ENCODE results near the gene TNK1. TPM values are rescaled to one million over a fixed set of nuclear protein-coding genes. Genes with fewer than 3 reads are reported as not detected.

TNK1 gene
- total and polyA plus RNA-seq, 2 donors (not counting 1 experiment from before 2014, with no cell fraction given), result 11.7 to 23.7 TPM

DNA sequence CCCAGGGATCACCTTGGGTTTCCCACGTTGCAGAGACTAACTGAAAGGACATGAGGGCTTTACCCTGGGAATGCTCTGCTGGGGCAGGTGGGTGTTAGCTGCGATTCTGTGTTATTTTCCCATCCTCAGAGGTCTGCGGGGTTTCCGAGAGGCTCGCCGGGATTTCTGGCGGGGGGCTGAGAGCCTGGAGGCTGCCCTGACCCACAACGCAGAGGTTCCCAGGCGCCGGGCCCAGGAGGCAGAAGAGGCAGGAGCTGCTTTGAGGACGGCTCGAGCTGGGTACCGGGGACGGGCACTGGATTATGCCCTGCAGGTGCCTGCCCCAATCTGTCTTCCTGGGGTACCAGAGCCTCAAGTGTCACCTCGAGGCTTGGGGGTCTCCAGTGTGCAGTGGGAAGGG is 37.6 kb upstream of the TNK1 start:
- H3K27ac Mint-ChIP-seq, result no peak overlapping the region
- peaks cover 7% of the 10 kb centered on the region for H3K4me1 Mint-ChIP-seq
- no peak for DNase-seq
- H3K4me3 Mint-ChIP-seq, result no peak overlapping the region
- ChIA-PET POLR2A (interaction anchor here (0.8 to 1.6 kb wide), 2 partner anchors 14 to 18 kb away, joined by 3 to 7 read pairs; partner anchors contain the start of gene NEURL4), CTCF (interaction anchor here (0.6 to 5.8 kb wide), 4 partner anchors 14 to 46 kb away, joined by 3 to 47 read pairs (median 24); partner anchors contain the start of gene NEURL4)
- TF ChIP-seq, protein P1, sequence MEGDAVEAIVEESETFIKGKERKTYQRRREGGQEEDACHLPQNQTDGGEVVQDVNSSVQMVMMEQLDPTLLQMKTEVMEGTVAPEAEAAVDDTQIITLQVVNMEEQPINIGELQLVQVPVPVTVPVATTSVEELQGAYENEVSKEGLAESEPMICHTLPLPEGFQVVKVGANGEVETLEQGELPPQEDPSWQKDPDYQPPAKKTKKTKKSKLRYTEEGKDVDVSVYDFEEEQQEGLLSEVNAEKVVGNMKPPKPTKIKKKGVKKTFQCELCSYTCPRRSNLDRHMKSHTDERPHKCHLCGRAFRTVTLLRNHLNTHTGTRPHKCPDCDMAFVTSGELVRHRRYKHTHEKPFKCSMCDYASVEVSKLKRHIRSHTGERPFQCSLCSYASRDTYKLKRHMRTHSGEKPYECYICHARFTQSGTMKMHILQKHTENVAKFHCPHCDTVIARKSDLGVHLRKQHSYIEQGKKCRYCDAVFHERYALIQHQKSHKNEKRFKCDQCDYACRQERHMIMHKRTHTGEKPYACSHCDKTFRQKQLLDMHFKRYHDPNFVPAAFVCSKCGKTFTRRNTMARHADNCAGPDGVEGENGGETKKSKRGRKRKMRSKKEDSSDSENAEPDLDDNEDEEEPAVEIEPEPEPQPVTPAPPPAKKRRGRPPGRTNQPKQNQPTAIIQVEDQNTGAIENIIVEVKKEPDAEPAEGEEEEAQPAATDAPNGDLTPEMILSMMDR (IDR thresholded peaks at IDR 0.05), result no peak
- no peak for TF ChIP-seq EZH2 (IDR thresholded peaks at IDR 0.05; ENCODE audit: borderline replicate concordance, insufficient read depth, low read depth, low read length, poor library complexity, severe bottlenecking)
- Histone ChIP-seq H3K9ac (ENCODE audit: low read length) (no peak overlapping the region), H3K9me3 (ENCODE audit: control extremely low read depth in 1 of 3, control insufficient read depth in 2 of 3, insufficient read depth in 1 of 3, low read length in 2 of 3) (no peaks in the 10 kb centered on the region), H3K36me3 (replicated peaks in 1 of 2; ENCODE audit: control extremely low read depth in 1 of 2, control insufficient read depth in 1 of 2, extremely low read depth in 1 of 2, insufficient read depth in 2 of 2, low read length in 1 of 2) (peaks cover 10 to 88% of the 10 kb centered on the region in 2 experiments), H4K20me1 (ENCODE audit: control insufficient read depth, insufficient read depth, low read length, poor library complexity, severe bottlenecking) (peaks cover 64% of the 10 kb centered on the region), H3K79me2 (ENCODE audit: control insufficient read depth, insufficient read depth, low read length) (peaks cover 48% of the 10 kb centered on the region), H3K27me3 (replicated peaks in 1 of 4; ENCODE audit: control extremely low read depth in 1 of 4, control insufficient read depth in 3 of 4, insufficient read depth in 4 of 4, low read length in 3 of 4) (no peaks in the 10 kb centered on the region), H3K27ac (ENCODE audit: low read length in 2 of 2) (no peak overlapping the region), H3K4me1 (ENCODE audit: control insufficient read depth in 2 of 2, insufficient read depth in 2 of 2, low read length in 2 of 2) (peaks cover 0 to 14% of the 10 kb centered on the region in 2 donors), H3K4me2 (replicated peaks; ENCODE audit: low read depth, low read length, poor library complexity, severe bottlenecking) (no peak overlapping the region), H2AFZ (ENCODE audit: insufficient read depth, low read depth, low read length, poor library complexity, severe bottlenecking) (no peak overlapping the region), H3K4me3 (ENCODE audit: control extremely low read depth in 1 of 5, extremely low read depth in 1 of 5, insufficient read depth in 1 of 5, low read depth in 2 of 5, low read length in 4 of 5) (no peak overlapping the region)
- H3K9me3 Mint-ChIP-seq (ENCODE audit: insufficient read depth), result no peaks in the 10 kb centered on the region
- 91% methylated on average over 15 of the region's 15 CpGs for whole genome bisulfite sequencing (ENCODE audit: insufficient coverage)
- no peaks in the 10 kb centered on the region for H3K27me3 Mint-ChIP-seq
- intact Hi-C loops (cut with micrococcal nuclease), result no loop called here
- no peak for ATAC-seq (ENCODE audit: low read depth)

Measured in B cell (primary cell).